Stimulated activated CD4-positive, alpha-beta T cell treated with anti-CD3 and anti-CD28 coated beads, TNF-alpha, amount 100 ng/mL, for 1 hour (primary cell): ENCODE results near the gene HDLBP.

Experiments
- DNase-seq, 3 donors: peaks; one replicate each; pipeline ENCODE4 v3.0.0-alpha.2; 2020; ENCODE audit warnings: low read depth in 3 of 3, low spot score in 1 of 3

The HDLBP gene

DNA sequence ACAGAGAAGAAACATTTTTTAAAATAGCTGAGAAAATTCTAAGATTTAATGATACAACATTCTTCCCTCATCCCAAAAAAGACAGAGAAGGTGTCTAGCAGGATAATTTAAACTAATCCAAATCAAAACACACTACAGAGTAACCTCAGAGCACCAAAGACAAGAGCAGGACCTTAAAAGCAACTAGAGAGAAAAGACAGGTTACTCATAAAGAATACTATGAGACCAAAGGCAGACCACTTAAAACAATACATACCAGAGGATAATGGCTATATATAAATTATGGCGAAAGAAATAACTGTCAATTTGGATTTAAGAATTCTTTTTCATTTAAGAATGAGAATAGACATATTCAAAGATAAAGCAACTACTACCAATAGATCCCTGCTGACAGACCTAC, 40.0 kb downstream of the HDLBP start:
- DNase-seq: no peak

DNA sequence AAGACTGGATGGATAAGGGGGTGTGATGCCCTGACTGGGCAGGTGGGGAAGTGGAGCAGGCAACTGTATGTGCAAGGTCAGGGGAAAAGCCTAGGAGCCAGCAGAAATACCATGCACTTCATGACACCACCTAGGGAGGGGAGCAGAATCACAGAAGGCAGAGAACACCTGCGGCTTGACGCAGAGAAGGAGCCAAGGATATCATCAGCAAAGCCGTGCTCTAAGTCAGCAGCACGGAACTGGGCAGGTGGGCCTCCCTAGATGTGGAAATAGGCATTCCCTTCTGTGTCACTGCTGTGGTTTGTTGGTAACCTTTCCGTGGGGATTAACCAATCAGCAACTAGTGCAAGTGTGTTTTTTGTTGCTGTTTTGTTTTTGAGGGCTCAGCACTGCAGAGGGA, 41.3 kb downstream of the HDLBP start:
- DNase-seq: no peak

DNA sequence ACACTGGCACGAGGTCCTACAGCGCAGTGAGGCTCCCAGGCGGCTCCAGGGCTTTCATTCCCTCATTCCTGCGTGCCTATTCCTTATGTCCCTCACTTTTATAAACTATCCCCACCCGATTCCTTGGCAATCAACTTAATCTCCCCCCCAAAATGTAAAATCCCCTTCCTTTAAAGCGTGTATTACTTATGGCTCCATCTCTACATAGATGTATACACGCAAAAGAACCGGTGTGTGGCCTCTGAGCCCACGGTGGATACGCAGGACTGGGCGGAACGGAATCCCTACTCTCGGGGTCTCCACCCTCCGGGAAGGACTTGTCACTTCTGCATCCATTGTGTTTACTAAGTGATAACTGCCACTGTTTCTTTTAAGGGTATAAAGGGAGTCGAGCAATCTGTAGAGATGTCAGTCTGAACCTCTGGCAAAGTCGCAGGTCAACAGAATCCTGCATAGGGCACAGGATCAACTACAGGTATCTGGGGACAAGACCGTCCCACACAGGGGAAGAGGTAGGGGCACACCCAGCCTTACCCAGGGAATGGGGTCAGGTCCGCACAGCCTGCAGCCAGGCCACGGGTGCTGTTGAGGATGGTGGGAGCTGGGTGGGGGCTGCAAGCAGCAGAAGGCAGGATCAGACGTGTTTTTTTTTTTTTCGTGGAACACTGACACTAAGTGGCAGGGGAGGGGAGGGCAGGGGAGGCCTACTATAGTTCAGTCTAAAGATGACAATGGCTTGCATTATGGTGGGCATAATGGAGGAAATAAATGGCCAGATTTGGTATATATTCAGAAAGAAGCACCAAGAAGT, 42.1 kb downstream of the HDLBP start:
- no peak for DNase-seq

DNA sequence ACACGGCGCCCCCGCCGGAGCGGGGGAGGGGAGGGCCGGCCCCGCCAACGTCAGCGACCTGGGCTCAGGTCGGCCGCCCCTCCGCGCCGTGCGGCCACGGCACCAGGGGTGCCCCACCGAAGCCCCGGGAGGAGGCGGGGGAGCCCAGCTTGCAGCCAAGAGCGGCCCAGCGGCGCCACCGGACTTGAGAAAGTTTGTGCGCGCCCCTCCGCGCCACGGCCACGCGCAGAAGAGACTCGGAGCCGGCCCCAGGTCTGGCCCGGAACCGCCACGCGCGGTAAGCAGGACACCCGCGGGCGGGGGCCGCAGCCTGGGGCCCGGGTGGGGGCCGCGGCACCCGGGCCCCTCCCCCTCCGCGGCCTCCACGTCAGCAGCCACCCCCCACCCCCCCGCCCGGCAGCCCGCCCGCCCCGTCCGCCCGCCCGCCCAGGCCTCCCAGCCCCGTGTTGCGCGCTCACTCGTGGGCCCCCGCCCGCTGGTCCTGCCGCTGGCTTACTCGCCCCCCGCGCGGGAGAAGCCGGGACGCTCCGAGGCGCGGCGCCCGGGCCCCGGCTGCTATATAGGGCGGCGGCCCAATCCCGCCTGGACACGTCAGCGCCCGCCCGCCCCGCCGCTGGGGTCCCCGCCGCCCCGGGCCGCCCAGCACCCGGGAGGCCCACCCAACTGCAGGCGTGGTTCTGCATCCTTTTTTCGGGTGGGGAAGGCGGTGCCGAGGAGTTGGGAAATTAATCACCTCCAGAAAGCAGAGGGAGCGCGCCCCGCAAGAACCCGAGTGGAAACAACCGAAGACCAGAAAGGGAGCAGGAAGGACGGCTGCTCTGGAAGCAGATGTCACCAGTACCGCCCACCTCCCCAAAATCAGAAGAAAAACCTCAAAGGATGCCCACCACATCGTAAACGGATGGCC, 42.9 kb downstream of the HDLBP start:
- DNase-seq: peak in 1 of 3 donors; percentile 31

DNA sequence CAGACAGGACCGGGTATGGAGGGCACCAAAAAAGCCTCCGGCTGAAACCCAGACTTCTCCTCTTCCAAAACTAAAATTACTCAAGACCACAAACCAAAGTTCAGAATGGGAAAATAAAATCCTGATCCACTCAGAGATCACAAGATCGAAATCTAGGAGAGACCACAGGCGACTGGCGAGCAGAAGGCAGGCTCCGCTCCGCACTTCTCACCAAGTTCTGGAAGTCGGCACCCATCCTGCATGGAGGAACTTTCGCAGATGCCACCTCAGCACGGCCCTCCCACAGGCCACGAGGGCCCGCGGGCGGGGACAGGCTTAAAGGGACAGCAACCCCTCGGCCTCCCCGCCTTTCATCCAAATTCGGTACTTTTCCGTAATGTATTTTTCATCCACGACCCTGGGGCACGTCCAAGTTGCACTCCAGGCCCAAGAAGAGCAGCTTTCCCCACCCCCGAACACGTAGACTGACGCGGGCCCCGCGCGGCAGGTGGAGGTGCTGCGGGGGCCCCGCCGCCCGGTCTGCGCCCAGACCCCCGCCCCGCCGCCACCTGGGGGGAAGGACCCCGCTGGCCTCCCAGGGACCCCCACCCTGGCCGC, 43.7 kb downstream of the HDLBP start:
- DNase-seq: peak in 2 of 3 donors; percentile 17 to 39

DNA sequence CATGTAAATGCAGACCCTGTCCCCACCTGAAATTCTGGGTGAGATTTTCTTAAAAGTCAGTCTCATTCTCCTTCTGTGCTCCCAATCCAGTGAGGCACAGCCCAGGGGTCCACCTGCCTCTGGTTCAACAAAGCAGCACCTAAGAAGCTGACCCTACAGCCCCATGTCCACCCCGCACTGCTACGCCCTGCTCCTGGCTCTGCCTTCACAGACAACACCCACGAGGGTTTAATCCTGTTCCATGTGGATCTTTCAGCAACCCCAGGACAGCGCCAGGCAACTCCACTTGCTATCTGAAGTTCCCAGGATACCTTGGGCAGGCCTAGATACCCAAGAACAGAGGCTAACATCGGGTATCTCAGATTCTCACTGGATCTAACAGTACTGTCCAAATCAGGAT, 44.9 kb downstream of the HDLBP start:
- DNase-seq: no peak

DNA sequence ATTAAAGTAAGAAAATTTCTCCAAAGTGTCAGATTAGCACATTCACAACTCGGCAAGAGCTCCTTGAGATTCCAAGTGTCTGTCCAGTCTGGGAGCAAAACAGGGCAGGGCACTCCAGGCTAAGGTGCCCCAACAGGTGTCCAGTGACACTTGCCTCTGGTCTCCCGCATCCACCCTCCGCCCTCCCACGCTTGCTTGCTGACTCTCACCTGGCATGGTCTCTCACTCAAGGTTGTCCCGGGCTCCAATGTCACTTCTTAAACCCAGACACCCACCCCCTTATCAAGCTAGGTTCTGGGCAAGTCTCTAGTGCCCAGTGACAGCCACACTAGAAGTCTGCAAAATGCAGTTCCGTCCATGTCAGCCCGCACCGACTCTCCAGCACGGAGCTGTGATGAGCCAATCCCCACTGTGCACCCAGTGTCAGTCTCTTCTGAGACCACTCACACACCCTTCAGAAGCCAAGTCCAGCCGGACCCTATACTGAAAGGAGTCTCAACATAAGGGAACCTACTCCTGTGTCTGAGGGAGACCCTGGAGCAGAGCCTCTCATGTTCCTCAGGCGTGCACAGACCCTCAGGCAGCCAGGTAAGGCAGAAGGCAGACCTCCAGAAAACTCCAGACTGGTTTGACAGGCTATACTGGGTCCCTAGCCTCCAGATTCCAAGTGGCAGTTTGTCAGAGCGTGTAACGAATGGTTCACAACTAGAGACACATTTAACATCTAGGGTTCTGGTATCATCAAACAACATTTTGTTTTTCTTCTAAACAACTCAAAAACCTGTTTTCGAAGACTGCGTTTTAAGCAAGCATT, 45.6 kb downstream of the HDLBP start:
- no peak for DNase-seq

DNA sequence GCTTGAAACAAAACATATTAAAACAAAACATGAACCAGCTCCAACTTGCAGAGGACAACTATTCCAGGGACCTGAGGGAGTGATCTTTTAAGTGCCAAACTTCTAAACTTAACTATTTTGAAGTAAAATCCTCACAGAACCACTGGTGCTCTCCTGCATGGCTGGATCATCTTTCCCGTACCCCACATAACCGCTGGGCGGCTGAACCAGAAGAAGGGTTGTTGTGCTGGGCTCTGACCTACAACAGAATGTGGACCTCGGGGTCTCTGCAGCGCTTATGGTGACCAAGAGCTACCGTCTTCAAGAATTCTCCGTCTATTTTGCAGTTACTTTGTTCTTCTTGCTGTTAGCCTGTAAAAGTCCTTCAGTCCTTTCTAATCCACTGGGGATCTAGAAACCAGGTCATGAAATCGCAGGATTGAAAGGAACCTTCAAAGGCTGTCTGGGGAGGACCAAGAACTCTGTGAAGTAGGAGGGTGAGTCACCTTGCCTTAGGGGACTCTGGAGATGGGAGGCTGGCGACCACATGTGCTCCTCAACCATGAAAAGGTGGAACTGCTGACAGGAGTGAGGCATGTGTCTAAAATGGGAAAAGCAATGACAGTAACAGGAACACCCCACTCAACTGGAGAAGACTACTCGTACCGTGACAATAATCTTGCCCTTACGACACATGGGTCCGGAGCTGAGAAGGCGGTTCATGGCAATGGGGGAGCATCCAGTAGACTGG, 46.6 kb downstream of the HDLBP start:
- DNase-seq: no peak

DNA sequence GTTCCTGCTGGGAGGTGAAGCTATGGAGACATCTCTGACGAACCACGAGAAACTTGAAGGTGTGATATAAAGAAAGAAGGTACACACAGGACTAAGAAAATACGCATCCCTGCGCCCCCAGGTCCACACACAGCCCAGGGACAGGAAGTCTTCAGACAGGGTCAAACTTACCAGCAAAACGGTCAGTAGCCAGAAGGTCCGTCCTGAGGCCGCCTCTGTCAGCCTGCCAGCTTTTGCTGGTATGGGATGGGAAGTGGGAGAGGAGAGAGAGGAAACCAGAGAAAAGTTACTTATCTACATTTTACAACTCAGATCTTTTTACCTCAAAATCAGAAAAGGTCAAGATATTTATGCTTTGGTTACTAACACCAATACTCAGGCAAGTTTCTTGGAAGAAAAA, 47.2 kb downstream of the HDLBP start:
- DNase-seq: no peak

DNA sequence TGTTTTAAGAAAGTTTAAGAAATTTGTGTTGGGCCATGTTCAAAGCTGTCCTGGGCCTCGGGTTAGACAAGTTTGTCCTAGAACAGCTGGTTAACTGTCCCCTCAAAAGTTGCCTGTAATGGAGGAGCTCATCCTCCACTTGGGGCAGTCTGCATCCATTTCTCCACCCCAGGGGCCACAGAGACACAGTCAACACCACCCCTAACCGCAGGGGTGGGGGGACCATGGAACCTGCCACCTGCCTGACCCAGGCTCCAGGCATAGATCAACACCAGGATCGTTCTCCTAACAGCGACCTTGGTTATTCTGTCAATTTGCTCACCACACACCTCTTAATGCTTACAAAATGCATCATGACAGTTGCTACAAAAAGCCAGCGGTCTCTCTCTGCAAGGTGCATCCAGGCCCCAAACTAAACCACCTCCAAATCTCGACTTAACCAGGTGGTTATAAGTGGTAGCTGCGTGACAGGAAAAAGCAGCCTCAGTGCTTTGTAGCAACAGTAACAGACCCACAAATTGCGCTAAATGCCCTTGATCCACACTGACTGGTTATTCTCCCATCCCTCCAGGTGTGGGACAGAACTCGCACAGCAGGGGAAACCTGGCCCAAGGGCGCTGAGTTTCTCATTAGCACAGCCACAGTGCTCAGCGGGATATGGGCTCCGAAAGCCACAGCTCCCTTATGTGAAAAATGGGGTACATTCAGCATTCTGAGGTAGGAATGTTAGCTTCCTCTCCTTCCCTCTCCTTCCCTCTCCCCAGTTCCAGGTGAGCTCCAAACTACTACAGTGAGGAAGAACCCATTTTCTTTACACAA, 48.0 kb downstream of the HDLBP start:
- DNase-seq: no peak

DNA sequence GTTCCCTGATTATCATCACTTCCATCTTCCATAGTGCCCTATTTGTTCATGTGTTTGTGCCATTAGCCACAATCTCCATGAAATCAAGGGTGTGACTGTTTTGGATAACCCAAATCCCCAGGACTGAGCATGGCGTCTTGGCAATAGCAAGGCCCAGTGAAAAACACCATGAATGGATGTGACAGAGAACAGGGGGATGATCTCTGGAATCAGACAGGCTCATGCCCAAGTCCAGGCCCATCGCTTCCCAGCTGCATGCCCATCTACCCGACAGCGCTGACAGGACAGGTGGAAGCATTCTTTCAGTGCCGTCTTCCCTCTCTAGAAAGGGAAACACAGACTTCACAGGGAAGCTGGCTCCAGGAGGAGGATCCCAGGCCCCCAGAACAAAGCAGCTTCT, 50.0 kb downstream of the HDLBP start:
- no peak for DNase-seq

DNA sequence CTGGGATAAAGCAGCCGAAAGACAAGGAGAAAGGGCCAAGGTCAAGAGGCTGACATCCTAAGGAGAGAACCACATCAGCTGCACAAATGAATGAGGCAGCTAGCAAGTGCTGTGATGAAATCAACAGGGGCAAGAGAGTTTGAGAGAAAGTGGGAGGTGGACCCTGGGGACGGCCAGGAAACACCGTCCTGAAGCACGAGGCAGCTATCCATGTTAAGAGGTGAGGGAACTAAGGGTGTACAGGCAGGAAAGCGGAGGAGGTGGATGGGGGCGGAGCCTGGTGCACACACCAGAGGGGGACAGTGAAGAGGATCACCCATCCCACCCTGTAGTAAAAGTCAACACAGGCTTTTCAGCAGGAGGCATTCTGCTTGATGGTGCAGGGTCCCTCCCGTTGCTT, 52.4 kb downstream of the HDLBP start:
- no peak for DNase-seq

DNA sequence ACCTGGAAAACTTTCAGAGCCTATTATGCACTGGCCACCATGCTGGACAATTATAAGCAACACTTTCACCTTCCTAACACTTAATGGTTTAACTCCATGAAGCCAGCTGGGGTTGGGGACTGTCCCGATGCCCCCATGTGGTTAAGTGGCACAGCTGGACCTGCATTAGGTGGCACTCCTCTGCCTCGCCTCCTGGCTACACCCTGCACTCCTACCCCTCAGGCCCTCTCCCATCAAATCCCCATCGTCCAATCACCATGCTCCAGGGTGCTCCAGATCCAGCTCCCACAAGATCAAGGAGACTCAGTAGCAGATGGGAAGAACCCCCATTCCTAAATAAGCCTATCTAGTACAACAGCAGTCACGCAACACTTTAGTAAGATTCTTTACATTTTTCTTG, 53.8 kb downstream of the HDLBP start:
- DNase-seq: no peak

DNA sequence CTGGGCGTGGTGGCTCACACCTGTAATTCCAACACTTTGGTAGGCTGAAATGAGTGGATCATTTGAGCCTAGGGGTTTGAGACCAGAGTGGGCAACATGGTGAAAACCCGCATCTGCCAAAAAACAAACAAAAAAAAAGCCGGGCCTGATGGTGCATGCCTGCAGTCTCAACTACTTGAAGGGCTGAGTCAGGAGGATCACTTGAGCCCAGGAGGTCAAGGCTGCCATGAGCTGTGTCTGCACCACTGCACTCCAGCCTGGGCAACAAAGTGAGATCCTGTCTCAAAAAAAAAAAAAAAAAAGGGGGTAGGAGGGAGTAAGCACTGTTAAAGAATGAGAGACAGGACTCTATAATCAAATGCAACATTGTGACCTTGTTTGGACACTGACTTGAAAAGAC, 54.6 kb downstream of the HDLBP start:
- DNase-seq: no peak

DNA sequence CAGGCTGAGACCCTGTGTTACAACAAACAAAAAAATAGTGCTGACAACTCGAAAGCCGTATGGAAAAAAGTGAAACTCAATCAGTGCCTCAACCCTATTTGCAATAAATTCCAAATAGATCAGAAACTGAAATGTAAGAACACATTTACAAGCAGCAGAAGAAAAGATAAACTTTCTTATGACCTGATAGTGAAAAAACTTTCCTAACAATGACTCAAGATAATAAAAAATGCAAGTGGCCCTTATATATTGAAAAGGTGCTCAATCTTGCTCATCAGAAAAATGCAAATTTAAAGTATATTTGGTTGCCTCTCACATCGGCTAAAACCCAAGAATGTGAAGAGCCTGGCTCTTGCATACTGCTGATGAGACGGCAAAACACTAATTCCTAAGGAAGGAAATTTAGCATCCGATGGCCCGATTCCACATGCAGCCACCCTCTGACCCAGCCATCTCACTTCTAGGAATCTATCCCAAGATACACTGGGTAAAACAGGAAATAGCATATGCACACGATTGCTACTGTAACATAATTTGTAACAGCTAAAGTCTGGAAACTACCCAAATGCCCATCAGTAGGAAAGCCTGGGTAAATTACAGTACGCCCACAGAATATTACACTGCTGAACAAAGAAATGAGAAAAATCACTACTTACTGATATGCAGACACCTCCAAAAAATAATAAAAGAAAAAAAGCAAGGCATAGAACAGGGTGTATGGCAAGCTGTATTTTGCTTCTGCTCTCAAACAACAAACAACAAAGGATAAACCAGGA, 56.8 kb downstream of the HDLBP start:
- no peak for DNase-seq

DNA sequence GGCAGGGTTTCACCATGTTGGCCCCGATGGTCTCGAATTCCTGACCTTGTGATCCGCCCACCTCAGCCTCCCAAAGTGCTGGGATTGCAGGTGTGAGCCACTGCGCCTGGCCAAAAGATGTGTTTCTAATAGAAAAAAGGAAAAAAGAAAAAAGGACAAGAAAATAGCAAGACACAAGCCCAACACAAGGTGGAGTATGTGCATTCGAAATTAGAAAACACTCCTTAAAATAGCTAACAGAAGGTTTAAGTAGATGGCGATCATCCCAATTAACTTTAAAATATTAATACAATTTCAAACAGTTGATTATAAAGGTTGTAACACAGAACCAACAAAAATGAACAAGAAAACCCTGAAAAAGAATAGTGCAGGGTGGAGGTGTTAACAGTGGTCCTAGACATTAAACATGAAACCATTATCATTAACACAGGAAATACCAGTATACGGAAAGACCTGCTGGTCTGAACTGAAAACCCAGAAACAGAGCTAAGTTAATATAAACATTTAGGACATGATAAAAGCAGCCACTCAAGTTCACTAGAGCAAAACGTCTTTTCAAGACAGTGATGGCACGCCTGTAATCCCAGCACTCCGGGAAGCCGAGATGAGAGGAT, 57.9 kb downstream of the HDLBP start:
- no peak for DNase-seq

DNA sequence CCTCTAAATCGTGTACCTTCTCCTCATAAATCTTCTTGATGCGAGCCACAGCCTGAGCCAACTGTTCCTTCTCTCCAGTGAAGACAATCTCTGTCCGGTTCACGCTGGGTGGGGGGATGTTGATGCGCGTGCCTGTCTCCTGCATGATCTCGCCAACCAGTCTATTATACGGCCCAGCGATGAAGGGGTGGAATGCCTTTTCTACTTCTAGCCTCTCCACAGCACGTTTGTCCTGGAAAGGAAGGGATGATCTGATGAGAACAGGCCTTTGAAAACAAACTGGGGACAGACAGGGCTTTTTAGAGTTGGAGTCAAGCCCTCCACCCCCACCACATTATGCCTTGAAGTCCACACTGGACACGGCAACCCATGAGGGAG, 59.3 kb downstream of the HDLBP start:
- DNase-seq: no peak

DNA sequence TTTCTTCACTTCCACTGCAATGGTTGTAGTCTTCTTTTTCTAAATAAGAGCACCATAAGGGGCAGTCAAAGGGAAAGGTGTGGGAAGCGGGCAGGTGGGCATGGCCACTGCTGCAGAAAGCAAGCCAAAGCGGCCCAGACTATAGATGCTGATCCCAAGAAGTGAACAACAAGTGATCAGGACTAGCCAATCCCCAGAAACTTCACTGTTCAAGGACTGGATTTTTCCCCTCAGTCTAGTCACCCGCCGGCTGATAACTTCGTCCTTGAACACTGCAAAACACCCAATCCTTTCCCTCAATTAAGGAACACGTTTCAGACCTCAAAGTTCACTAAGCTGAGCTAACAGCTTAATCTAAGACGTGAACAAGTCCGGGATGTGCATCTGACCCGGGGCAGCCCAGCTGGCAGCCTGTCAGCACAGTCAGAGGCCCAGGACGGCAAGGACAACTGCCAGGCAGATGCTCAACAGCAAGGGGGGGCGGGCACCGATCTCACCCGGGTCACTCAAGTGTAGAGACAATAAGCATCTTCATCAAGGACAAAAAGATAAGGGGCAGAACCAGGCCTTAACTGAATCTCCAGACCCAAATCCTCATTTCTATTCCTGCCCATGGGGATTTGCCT, 59.8 kb downstream of the HDLBP start:
- DNase-seq: no peak
